Measurements from ENCODE around the gene CDS2. TPM values are rescaled to one million over a fixed set of nuclear protein-coding genes. Genes with fewer than 3 reads are reported as not detected.

Gene CDS2
- total RNA-seq, 4 donors from 2014 or later: 12.3 to 16.9 (median 14.7) TPM

GRCh38 chr20:5203380-5203779 is 76.6 kb downstream of the CDS2 start:
- no peak for DNase-seq (ENCODE audit: low spot score in 2 of 2)
- no peak for TF ChIP-seq POLR2A (IDR thresholded peaks at IDR 0.05)
- TF ChIP-seq CTCF (IDR thresholded peaks at IDR 0.05): no peak
- H3K4me3 ChIP-seq (ENCODE audit: low read depth, poor library complexity, severe bottlenecking): no peak overlapping the region
- 86 to 88% methylated on average over 4 of the region's 4 CpGs for WGBS, 2 donors
- intact Hi-C loops (cut with DNase I; ENCODE audit: low total_unique reads): no loop called here

GRCh38 chr20:5205348-5206210 is 78.8 kb downstream of the CDS2 start:
- peak; percentile 57 to 85 for DNase-seq (ENCODE audit: low spot score in 2 of 2)
- no peak overlapping the region for H3K4me3 ChIP-seq (ENCODE audit: low read depth, poor library complexity, severe bottlenecking)
- TF ChIP-seq POLR2A (IDR thresholded peaks at IDR 0.05) (no peak), CTCF (IDR thresholded peaks at IDR 0.05) (peak in 1 of 3 donors; percentile 20)
- intact Hi-C loops (cut with DNase I; ENCODE audit: low total_unique reads): loop anchor here (1.0 kb wide), 1 partner anchor 243 kb away; no protein-coding TSS in a partner anchor
- WGBS, 2 donors: 32 to 33% methylated on average over 10 of the region's 10 CpGs

GRCh38 chr20:5207138-5207537 is 80.3 kb downstream of the CDS2 start:
- intact Hi-C loops (cut with DNase I; ENCODE audit: low total_unique reads): no loop called here
- H3K4me3 ChIP-seq (ENCODE audit: low read depth, poor library complexity, severe bottlenecking): no peak overlapping the region
- peak in 1 of 2 donors; percentile 2 for DNase-seq (ENCODE audit: low spot score in 2 of 2)
- no peak for TF ChIP-seq POLR2A (IDR thresholded peaks at IDR 0.05)
- no peak for TF ChIP-seq CTCF (IDR thresholded peaks at IDR 0.05)

- TF ChIP-seq POLR2A (IDR thresholded peaks at IDR 0.05): no peak
- no peak for TF ChIP-seq CTCF (IDR thresholded peaks at IDR 0.05)
- no peak overlapping the region for H3K4me3 ChIP-seq (ENCODE audit: low read depth, poor library complexity, severe bottlenecking)
- DNase-seq (ENCODE audit: low spot score in 2 of 2): peak in 1 of 2 donors; percentile 59
- intact Hi-C loops (cut with DNase I; ENCODE audit: low total_unique reads): no loop called here
- WGBS, 2 donors: 90 to 97% methylated on average over 8 of the region's 8 CpGs
Observed at GRCh38 chr20:5211803-5212714, 85.3 kb downstream of the CDS2 start.

- intact Hi-C loops (cut with DNase I; ENCODE audit: low total_unique reads): no loop called here
- no peak for DNase-seq (ENCODE audit: low spot score in 2 of 2)
- 68 to 73% methylated on average over 2 of the region's 2 CpGs for WGBS, 2 donors
- H3K4me3 ChIP-seq (ENCODE audit: low read depth, poor library complexity, severe bottlenecking): no peak overlapping the region
- TF ChIP-seq POLR2A (IDR thresholded peaks at IDR 0.05) (no peak), CTCF (IDR thresholded peaks at IDR 0.05) (no peak)
Observed at GRCh38 chr20:5212907-5213487, 86.2 kb downstream of the CDS2 start.

Data from lower leg skin (tissue), 4 donors.